ENCODE data around the gene SSR3.
A peak's percentile ranks its signal among the peaks of the same experiment; 100 is the strongest.

Gene SSR3

DNA sequence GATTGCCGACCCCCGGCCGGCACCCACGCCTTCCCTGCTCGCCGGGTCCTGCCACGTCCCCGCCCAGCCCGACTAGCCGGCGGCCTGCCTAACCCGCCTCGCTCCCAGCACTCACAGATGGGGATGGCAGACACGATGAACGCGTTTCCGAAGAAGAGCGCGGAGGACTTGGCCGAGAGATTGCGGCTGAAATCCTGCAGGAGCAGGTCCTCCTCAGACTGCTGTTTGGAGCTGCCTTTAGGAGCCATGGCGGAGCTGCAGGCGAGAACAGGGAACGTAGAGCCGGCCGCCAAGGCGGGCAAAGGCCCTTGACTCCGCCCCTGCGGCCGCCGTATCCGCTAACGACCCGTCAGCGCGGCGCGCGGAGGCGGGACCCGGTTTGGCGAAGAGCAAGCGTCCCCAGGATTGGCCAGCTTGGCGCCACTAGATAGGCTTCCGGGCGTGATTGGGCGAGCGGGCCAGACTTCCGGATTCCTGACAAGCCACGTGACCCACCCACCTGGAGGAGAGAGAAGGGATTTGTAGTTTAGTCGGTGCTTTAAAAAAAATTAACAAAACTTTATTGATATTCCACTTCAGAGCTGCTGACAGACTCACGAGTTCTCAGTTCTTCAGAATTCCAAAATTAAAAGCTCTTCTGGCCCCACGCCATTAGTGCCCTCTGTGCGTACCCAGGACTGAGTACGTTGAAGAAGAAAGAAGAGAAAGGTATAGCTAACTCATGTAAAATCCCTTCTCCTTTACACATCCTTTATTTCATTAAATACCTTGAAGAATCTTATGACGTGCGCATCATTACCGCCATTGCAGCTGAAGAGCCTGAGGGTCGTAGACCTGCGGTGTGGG, at the start of gene SSR3:
Gene SSR3, minus strand, starts transcription at position 276 of the 846 bp plus-strand sequence. Its CDS starts 28 bp downstream, at position 248.
- H3K4me2 ChIP-seq (ENCODE audit: low read length), result peak within 1 kb of the TSS; percentile 89
- H3K27me3 ChIP-seq (ENCODE audit: control insufficient read depth, low read length), result no peaks in the 10 kb centered on the region
- no peaks in the 10 kb centered on the region for H3K9me3 ChIP-seq (ENCODE audit: control insufficient read depth, insufficient read depth, low read length)
- no peaks in the 10 kb centered on the region; the same call in 1 of the 2 replicates for H3F3A ChIP-seq (ENCODE audit: control insufficient read depth, insufficient read depth)
- H3K36me3 ChIP-seq (ENCODE audit: control insufficient read depth, low read length), result peaks cover 42% of the 10 kb centered on the region
- H4K20me1 ChIP-seq (ENCODE audit: control insufficient read depth, insufficient read depth, low read depth, low read length), result no peaks in the 10 kb centered on the region
- peaks cover 30% of the 10 kb centered on the region for H3K4me1 ChIP-seq (ENCODE audit: control insufficient read depth, low read length)
- peaks cover 49% of the 10 kb centered on the region for H3K79me2 ChIP-seq (ENCODE audit: control insufficient read depth, low read length)
- peak within 1 kb of the TSS; percentile 99 for H3K4me3 ChIP-seq (ENCODE audit: low read length)
- no peak for TF ChIP-seq EZH2phosphoT487 (IDR thresholded peaks at IDR 0.05; ENCODE audit: borderline replicate concordance, low read length)
- TF ChIP-seq, protein P1, sequence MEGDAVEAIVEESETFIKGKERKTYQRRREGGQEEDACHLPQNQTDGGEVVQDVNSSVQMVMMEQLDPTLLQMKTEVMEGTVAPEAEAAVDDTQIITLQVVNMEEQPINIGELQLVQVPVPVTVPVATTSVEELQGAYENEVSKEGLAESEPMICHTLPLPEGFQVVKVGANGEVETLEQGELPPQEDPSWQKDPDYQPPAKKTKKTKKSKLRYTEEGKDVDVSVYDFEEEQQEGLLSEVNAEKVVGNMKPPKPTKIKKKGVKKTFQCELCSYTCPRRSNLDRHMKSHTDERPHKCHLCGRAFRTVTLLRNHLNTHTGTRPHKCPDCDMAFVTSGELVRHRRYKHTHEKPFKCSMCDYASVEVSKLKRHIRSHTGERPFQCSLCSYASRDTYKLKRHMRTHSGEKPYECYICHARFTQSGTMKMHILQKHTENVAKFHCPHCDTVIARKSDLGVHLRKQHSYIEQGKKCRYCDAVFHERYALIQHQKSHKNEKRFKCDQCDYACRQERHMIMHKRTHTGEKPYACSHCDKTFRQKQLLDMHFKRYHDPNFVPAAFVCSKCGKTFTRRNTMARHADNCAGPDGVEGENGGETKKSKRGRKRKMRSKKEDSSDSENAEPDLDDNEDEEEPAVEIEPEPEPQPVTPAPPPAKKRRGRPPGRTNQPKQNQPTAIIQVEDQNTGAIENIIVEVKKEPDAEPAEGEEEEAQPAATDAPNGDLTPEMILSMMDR (IDR thresholded peaks at IDR 0.05; ENCODE audit: low read depth, low read length, poor library complexity, severe bottlenecking), result no peak
- H3K9me2 ChIP-seq (replicated peaks; ENCODE audit: control insufficient read depth, low read length), result no peaks in the 10 kb centered on the region
- H3K27ac ChIP-seq (ENCODE audit: low read depth, low read length), result peak within 1 kb of the TSS; percentile 28; the same call in 1 of the 2 replicates

DNA sequence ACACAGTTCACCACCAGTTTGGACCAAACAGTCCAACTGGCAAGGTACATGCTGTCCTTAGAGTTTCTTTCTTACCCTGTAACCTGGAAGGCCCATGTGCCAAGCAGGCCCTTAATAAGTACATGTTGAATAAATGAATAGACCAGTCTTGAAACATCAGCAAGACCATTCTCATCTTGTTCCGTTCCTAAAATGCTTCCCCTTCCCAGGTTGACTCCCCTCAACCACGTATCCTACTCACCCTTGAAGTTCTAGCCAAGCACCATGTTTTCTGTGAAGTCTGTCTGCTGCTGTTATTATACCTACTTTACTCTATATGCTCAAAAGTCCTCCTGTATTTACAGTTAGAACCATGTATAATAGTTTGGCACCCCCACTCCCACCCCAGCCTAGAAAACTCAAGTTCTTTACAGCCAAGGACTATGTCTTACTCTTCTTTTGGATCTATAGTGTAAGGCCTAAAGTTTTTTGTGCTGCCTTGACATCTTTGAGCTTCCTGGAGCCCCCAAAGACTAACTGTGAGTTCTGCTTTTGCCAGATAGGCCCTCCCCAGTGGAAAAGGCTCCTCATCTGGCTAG, 49.2 kb upstream of the SSR3 start:
- Histone ChIP-seq H3K36me3 (ENCODE audit: control insufficient read depth, low read length) (no peaks in the 10 kb centered on the region), H4K20me1 (ENCODE audit: control insufficient read depth, insufficient read depth, low read depth, low read length) (no peaks in the 10 kb centered on the region), H3K4me1 (ENCODE audit: control insufficient read depth, low read length) (no peaks in the 10 kb centered on the region), H3K27me3 (ENCODE audit: control insufficient read depth, low read length) (no peaks in the 10 kb centered on the region), H3K9me2 (replicated peaks; ENCODE audit: control insufficient read depth, low read length) (no peaks in the 10 kb centered on the region), H3F3A (ENCODE audit: control insufficient read depth, insufficient read depth) (no peaks in the 10 kb centered on the region), H3K9me3 (ENCODE audit: control insufficient read depth, insufficient read depth, low read length) (no peaks in the 10 kb centered on the region), H3K4me3 (ENCODE audit: low read length) (no peak overlapping the region), H3K79me2 (ENCODE audit: control insufficient read depth, low read length) (no peaks in the 10 kb centered on the region), H3K4me2 (ENCODE audit: low read length) (no peak overlapping the region), H3K27ac (ENCODE audit: low read depth, low read length) (no peak overlapping the region)
- no peak for TF ChIP-seq EZH2phosphoT487 (IDR thresholded peaks at IDR 0.05; ENCODE audit: borderline replicate concordance, low read length)
- TF ChIP-seq, protein P1 (IDR thresholded peaks at IDR 0.05; ENCODE audit: low read depth, low read length, poor library complexity, severe bottlenecking), result no peak

DNA sequence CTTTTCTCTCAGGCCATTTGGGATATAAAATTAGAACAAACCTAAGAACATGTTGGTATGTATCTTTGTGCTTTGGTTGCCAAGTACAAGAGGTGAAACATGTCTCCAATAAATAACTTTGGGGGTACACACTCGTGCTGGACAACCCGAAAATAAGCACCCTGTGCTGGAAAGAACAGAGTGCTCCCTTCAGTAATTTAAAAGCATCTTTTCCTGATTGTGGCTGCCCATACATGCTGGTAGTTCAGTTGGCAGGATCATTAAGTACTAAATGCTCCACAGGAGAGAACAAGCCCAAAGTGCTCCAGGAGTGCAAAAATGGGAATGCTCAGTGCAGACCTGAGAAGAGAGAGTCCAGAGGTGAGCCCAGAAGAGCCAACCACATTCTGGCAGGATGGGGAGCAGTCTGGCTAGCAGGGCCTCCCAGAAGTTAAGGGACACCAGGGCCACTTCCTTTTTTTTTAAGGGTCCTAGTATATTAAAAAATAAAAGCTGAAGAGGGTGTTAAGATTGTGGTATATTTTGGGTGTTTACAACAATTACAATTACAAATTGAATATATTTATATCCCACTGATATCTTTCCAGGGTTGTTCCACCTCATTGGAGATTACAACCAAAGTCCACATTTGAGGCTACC, 48.6 kb upstream of the SSR3 start:
- H3K9me3 ChIP-seq (ENCODE audit: control insufficient read depth, insufficient read depth, low read length), result no peaks in the 10 kb centered on the region
- H3K4me3 ChIP-seq (ENCODE audit: low read length), result no peak overlapping the region
- no peaks in the 10 kb centered on the region for H3K36me3 ChIP-seq (ENCODE audit: control insufficient read depth, low read length)
- H3K9me2 ChIP-seq (replicated peaks; ENCODE audit: control insufficient read depth, low read length), result no peaks in the 10 kb centered on the region
- H3K27me3 ChIP-seq (ENCODE audit: control insufficient read depth, low read length), result no peaks in the 10 kb centered on the region
- H3K4me2 ChIP-seq (ENCODE audit: low read length), result no peak overlapping the region
- no peaks in the 10 kb centered on the region for H3K4me1 ChIP-seq (ENCODE audit: control insufficient read depth, low read length)
- no peaks in the 10 kb centered on the region for H3F3A ChIP-seq (ENCODE audit: control insufficient read depth, insufficient read depth)
- H4K20me1 ChIP-seq (ENCODE audit: control insufficient read depth, insufficient read depth, low read depth, low read length), result no peaks in the 10 kb centered on the region
- no peaks in the 10 kb centered on the region for H3K79me2 ChIP-seq (ENCODE audit: control insufficient read depth, low read length)
- no peak for TF ChIP-seq EZH2phosphoT487 (IDR thresholded peaks at IDR 0.05; ENCODE audit: borderline replicate concordance, low read length)
- H3K27ac ChIP-seq (ENCODE audit: low read depth, low read length), result no peak overlapping the region

Data from DOHH2 (cell line).